H1 (cell line): Measurements from ENCODE around the gene ATXN2. TPM values are rescaled to one million over a fixed set of nuclear protein-coding genes. Genes with fewer than 3 reads are reported as not detected.

Source experiments
- CTCF ChIA-PET: fragments of 300-600 bp; sonication (Branson Sonifier 250); formaldehyde crosslinking; loops from one replicate; lab custom pipeline; 2021; ENCODE audit not compliant: partially characterized antibody; lab: Charles Lee
- POLR2A ChIA-PET: fragments of 300-600 bp; sonication (Branson Sonifier 250); formaldehyde crosslinking; loops from one replicate; lab custom pipeline; 2021; ENCODE audit warnings: inconsistent platforms; ENCODE audit not compliant: partially characterized antibody; lab: Charles Lee
- DNase-seq, 2 experiments: peaks; one replicate each; pipeline versions ENCODE4 v3.0.0 to v3.0.0-alpha.2; 2010 to 2022; ENCODE audit warnings: low spot score in 2 of 2, low read depth in 1 of 2, mixed read lengths in 1 of 2
- FAIRE-seq: peaks from 2 replicates; lab custom pipeline; 2011; peaks lifted over from hg19 to GRCh38; lab: Jason Lieb, UNC
- H2AFZ ChIP-seq: 2 replicates; pipeline ENCODE4 v1.8.1; 2012; ENCODE audit warnings: low read length, inconsistent platforms
- H2AK5ac ChIP-seq: 2 replicates; pipeline ENCODE4 v1.6.1; 2013; ENCODE audit warnings: low read depth, low read length
- H2BK120ac ChIP-seq: replicated peaks from 2 replicates; pipeline ENCODE3; 2013; ENCODE audit warnings: low read depth, low read length, inconsistent platforms
- H2BK12ac ChIP-seq: 2 replicates; pipeline ENCODE4 v1.6.1; 2013; ENCODE audit warnings: low read depth, low read length
- H2BK15ac ChIP-seq: 2 replicates; pipeline ENCODE4 v1.6.1; 2013; ENCODE audit warnings: low read length
- H2BK20ac ChIP-seq: 2 replicates; pipeline ENCODE4 v1.6.1; 2013; ENCODE audit warnings: low read length
- H2BK5ac ChIP-seq: 2 replicates; pipeline ENCODE4 v1.6.1; 2013; ENCODE audit warnings: low read depth, low read length
- H3K14ac ChIP-seq: 2 replicates; pipeline ENCODE4 v1.6.1; 2013; ENCODE audit warnings: inconsistent platforms; ENCODE audit not compliant: insufficient read length
- H3K18ac ChIP-seq: 2 replicates; pipeline ENCODE4 v1.6.1; 2013; ENCODE audit warnings: low read length; ENCODE audit errors: extremely low read depth
- H3K23ac ChIP-seq: 2 replicates; pipeline ENCODE4 v1.6.1; 2013; ENCODE audit warnings: inconsistent platforms; ENCODE audit not compliant: insufficient read length
- H3K23me2 ChIP-seq: 2 replicates; pipeline ENCODE4 v1.6.1; 2013; ENCODE audit warnings: low read depth, low read length
- H3K27ac ChIP-seq: 2 replicates; pipeline ENCODE4 v1.6.1; 2011; ENCODE audit warnings: low read depth, low read length, inconsistent platforms
- H3K27me3 ChIP-seq, 4 experiments: replicated peaks in 1 of 4; 1 replicate in 1 of 4; 2 replicates in 3 of 4; pipeline versions ENCODE4 v1.6.1 to v1.8.1; 2011 to 2013; ENCODE audit warnings: low read length in 3 of 4, mild to moderate bottlenecking in 3 of 4, inconsistent platforms in 2 of 4, mixed read lengths in 2 of 4, moderate library complexity in 1 of 4; ENCODE audit not compliant: control insufficient read depth in 3 of 4, insufficient read depth in 3 of 4; ENCODE audit errors: extremely low read depth in 1 of 4
- H3K36me3 ChIP-seq, 4 experiments: 2 replicates each; pipeline versions ENCODE4 v1.6.1 to v1.8.1; 2011 to 2013; ENCODE audit warnings: mild to moderate bottlenecking in 4 of 4, low read length in 3 of 4, moderate library complexity in 2 of 4, control low read depth in 1 of 4, inconsistent platforms in 1 of 4; ENCODE audit not compliant: insufficient read depth in 4 of 4, control insufficient read depth in 2 of 4
- H3K4ac ChIP-seq: replicated peaks from 2 replicates; pipeline ENCODE3; 2013; ENCODE audit warnings: low read length, low read depth, mixed read lengths, inconsistent platforms; ENCODE audit not compliant: insufficient read length
- H3K4me1 ChIP-seq, 4 experiments: replicated peaks in 1 of 4; 1 replicate in 1 of 4; 2 replicates in 3 of 4; pipeline versions ENCODE4 v1.6.1 to v1.8.1; 2011 to 2013; ENCODE audit warnings: low read length in 3 of 4, inconsistent platforms in 2 of 4, mixed read lengths in 1 of 4; ENCODE audit not compliant: insufficient read depth in 4 of 4, control insufficient read depth in 3 of 4
- H3K4me2 ChIP-seq, 2 experiments: 2 replicates each; pipeline versions ENCODE4 v1.6.1 to v1.8.1; 2011 to 2013; ENCODE audit warnings: low read depth in 2 of 2, low read length in 2 of 2, control low read depth in 1 of 2, inconsistent platforms in 1 of 2, mild to moderate bottlenecking in 1 of 2; ENCODE audit not compliant: insufficient read depth in 1 of 2
- H3K4me3 ChIP-seq, 4 experiments: fragments of 200-600, 300-600 bp in 1 of 4; sonication (generic), shearing (Covaris generic), sonication (Bioruptor Twin) in 1 of 4; 2 replicates each; pipeline versions ENCODE4 v1.5.1 to v1.8.1; 2011 to 2016; ENCODE audit warnings: low read length in 4 of 4, low read depth in 3 of 4, control low read depth in 2 of 4, inconsistent platforms in 2 of 4, mild to moderate bottlenecking in 2 of 4, mixed read lengths in 1 of 4, moderate library complexity in 1 of 4; ENCODE audit not compliant: insufficient read depth in 2 of 4; ENCODE audit errors: extremely low read depth in 1 of 4
- H3K56ac ChIP-seq: replicated peaks from 2 replicates; pipeline ENCODE3; 2013; ENCODE audit warnings: low read depth, mild to moderate bottlenecking, mixed read lengths, low read length, inconsistent platforms; ENCODE audit not compliant: insufficient read length
- H3K79me1 ChIP-seq: 2 replicates; pipeline ENCODE4 v1.6.1; 2013; ENCODE audit warnings: low read depth, low read length, control low read depth
- H3K79me2 ChIP-seq, 2 experiments: 2 replicates each; pipeline versions ENCODE4 v1.6.1 to v1.8.1; 2012 to 2013; ENCODE audit warnings: low read length in 2 of 2, mild to moderate bottlenecking in 2 of 2, inconsistent platforms in 1 of 2; ENCODE audit not compliant: insufficient read depth in 2 of 2, control insufficient read depth in 1 of 2
- H3K9ac ChIP-seq, 4 experiments: replicated peaks in 1 of 4; 1 replicate in 1 of 4; 2 replicates in 3 of 4; pipeline versions ENCODE4 v1.6.1 to v1.8.1; 2011 to 2013; ENCODE audit warnings: low read depth in 3 of 4, low read length in 3 of 4, control low read depth in 2 of 4, mild to moderate bottlenecking in 2 of 4, moderate library complexity in 2 of 4, inconsistent platforms in 1 of 4; ENCODE audit errors: extremely low read depth in 1 of 4
- H3K9me3 ChIP-seq, 2 experiments: 2 replicates each; pipeline versions ENCODE4 v1.6.1 to v1.8.1; 2012 to 2013; ENCODE audit warnings: mild to moderate bottlenecking in 2 of 2, moderate library complexity in 2 of 2, control low read depth in 1 of 2, inconsistent platforms in 1 of 2, low read depth in 1 of 2, low read length in 1 of 2, mixed read lengths in 1 of 2; ENCODE audit not compliant: insufficient read depth in 2 of 2
- H4K20me1 ChIP-seq, 2 experiments: replicated peaks in 1 of 2; 2 replicates each; pipeline versions ENCODE3 to v1.8.1; 2011 to 2013; ENCODE audit warnings: inconsistent platforms in 2 of 2, low read length in 2 of 2, mild to moderate bottlenecking in 1 of 2; ENCODE audit not compliant: insufficient read depth in 2 of 2, control insufficient read depth in 1 of 2
- H4K5ac ChIP-seq: 2 replicates; pipeline ENCODE4 v1.6.1; 2013; ENCODE audit warnings: low read length, low read depth, mixed read lengths, inconsistent platforms; ENCODE audit not compliant: insufficient read length
- H4K8ac ChIP-seq: 2 replicates; pipeline ENCODE4 v1.8.0; 2013; ENCODE audit warnings: mild to moderate bottlenecking, moderate library complexity, low read length, inconsistent platforms; ENCODE audit not compliant: insufficient read depth; ENCODE audit errors: extremely low read depth
- H4K91ac ChIP-seq: replicated peaks from 2 replicates; pipeline ENCODE3; 2013; ENCODE audit warnings: low read length, mixed read lengths, inconsistent platforms; ENCODE audit not compliant: insufficient read length
- SIX5 ChIP-seq: IDR thresholded peaks from 2 replicates; pipeline ENCODE4 v1.6.1; 2011; ENCODE audit warnings: mild to moderate bottlenecking, low read depth, low read length
- WGBS, 2 experiments: shearing (Covaris generic) in 1 of 2; methylation state at CpG; one replicate each; pipeline versions ENCODE4 v1.1.6 to v1.1.7; 2013 to 2015; ENCODE audit warnings: low lambda C conversion rate in 2 of 2, mixed read lengths in 2 of 2, inconsistent platforms in 1 of 2, low coverage in 1 of 2, missing lambda C conversion rate in 1 of 2; ENCODE audit not compliant: insufficient replicate concordance in 2 of 2, insufficient coverage in 1 of 2, insufficient read length in 1 of 2; ENCODE audit errors: extremely low coverage in 1 of 2, missing lambda C conversion rate in 1 of 2; 5-methylcytosine and 5-hydroxymethylcytosine counted together
- polyA plus RNA-seq, 7 experiments: library from polyadenylated mRNA; depleted of rRNA in 3 of 7; stranded (reverse) in 5 of 7; unstranded in 2 of 7; fragments of >200 nt in 5 of 7; fragments of 200-250 nt in 2 of 7; gene quantifications; 1 replicate in 5 of 7; 2 replicates in 1 of 7; 4 replicates in 1 of 7; pipeline versions ENCODE4 v1.2.1 to v1.2.3, GENCODE V29; 2011 to 2013; ENCODE audit warnings: missing spikeins in 2 of 7, mixed read lengths in 2 of 7
- total RNA-seq: library from RNA; stranded (reverse); fragmentation: NEBNext Ultra II Directional; extraction: Animal tissue kit (Norgen Biotek cat#: 25700); gene quantifications from 2 replicates; pipeline ENCODE4 v1.2.1, GENCODE V29; 2021

Gene ATXN2
- total and polyA plus RNA-seq, 2 of the 8 experiments (the other 6 are each of a cell fraction or from before 2014, with no cell fraction given): 46.6 to 80.7 TPM

- Histone ChIP-seq H4K5ac (no peak overlapping the region), H4K8ac (no peak overlapping the region), H2BK120ac (no peak overlapping the region), H3K14ac (no peak overlapping the region), H3K36me3 (no peaks in the 10 kb centered on the region), H4K91ac (peak overlapping the region; percentile 64), H2BK5ac (peak overlapping the region; percentile 63), H3K23ac (no peak overlapping the region), H3K56ac (no peak overlapping the region), H2AK5ac (no peak overlapping the region), H2BK20ac (peak overlapping the region; percentile 21; the same call in 1 of the 2 replicates), H3K79me1 (peaks cover 18% of the 10 kb centered on the region), H3K4me3 (no peak overlapping the region), H2AFZ (no peak overlapping the region), H3K27me3 (no peaks in the 10 kb centered on the region), H2BK15ac (no peak overlapping the region), H2BK12ac (peak overlapping the region; percentile 77; the same call in 1 of the 2 replicates), H3K4ac (no peak overlapping the region), H3K9ac (no peak overlapping the region), H3K79me2 (peaks cover 3 to 82% of the 10 kb centered on the region in 2 experiments; a peak in 3 of 4 replicates), H3K27ac (0 out of 2 replicates have a peak overlapping the region, but pooled peaks have one; percentile 34), H4K20me1 (peaks cover 25 to 27% of the 10 kb centered on the region in 2 experiments), H3K4me2 (no peak overlapping the region; a peak in 1 of 4 replicates), H3K18ac (peak overlapping the region; percentile 36; the same call in 1 of the 2 replicates), H3K9me3 (no peaks in the 10 kb centered on the region), H3K23me2 (no peaks in the 10 kb centered on the region), H3K4me1 (peaks cover 4 to 40% (median 28%) of the 10 kb centered on the region in 4 experiments)
- FAIRE-seq (no peak), DNase-seq (no peak)
- ChIA-PET POLR2A (interaction anchor here (0.5 to 3.2 kb wide), 7 partner anchors 9 to 170 kb away, joined by 3 to 26 read pairs (median 4); no protein-coding TSS in a partner anchor), CTCF (interaction anchor here (0.7 to 31.7 kb wide), 6 partner anchors 9 to 45 kb away, joined by 3 to 838 read pairs (median 8); partner anchors contain the start of gene SH2B3)
- 96% methylated on average over 16 of the region's 16 CpGs; no CpG with 5 or more reads in 1 of the 2 experiments for WGBS, 2 experiments
- no peak for TF ChIP-seq SIX5
These were observed 163.4 kb downstream of the ATXN2 start for GRCh38 chr12:111435661-111436201.
